VCaP (cell line): ENCODE measurements around the gene RCBTB2.

Experiments
- H3K27ac ChIP-seq: fragments of 450-650 bp; 2 replicates; pipeline ENCODE4 v1.5.1; 2017
- TF ChIP-seq, protein P1 (sequence below): fragments of 450-650 bp; conservative IDR thresholded peaks from 2 replicates; pipeline ENCODE4 v1.5.1; 2017; ENCODE audit warnings: mild to moderate bottlenecking, moderate library complexity

Gene RCBTB2

DNA sequence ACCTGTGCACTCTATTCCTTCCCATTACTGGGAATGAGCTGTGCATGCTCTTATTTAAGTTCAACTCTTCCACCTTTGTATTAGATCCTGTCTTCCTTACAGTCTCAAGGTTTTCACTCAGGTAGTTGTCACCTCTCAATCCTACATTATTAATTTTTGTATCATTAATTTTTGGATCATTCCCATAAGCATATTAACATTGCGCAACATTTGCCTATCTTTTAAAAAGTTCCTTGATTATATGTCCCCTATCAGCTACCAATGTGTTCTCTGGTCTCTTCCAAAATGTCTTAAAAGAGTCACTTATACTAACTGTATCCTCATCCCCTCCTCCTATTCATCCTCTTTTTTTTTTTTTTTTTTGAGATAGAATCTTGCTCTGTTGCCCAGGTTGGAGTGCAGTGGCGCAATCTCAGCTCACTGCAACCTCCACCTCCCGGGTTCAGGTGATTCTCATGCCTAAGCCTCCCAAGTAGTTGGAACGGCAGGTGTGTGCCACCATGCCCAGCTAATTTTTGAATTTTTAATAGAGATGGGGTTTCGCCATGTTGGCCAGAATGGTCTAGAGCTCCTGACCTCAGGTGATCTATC is 2.1 kb upstream of the RCBTB2 start:
- H3K27ac ChIP-seq, result no peak overlapping the region
- TF ChIP-seq, protein P1, sequence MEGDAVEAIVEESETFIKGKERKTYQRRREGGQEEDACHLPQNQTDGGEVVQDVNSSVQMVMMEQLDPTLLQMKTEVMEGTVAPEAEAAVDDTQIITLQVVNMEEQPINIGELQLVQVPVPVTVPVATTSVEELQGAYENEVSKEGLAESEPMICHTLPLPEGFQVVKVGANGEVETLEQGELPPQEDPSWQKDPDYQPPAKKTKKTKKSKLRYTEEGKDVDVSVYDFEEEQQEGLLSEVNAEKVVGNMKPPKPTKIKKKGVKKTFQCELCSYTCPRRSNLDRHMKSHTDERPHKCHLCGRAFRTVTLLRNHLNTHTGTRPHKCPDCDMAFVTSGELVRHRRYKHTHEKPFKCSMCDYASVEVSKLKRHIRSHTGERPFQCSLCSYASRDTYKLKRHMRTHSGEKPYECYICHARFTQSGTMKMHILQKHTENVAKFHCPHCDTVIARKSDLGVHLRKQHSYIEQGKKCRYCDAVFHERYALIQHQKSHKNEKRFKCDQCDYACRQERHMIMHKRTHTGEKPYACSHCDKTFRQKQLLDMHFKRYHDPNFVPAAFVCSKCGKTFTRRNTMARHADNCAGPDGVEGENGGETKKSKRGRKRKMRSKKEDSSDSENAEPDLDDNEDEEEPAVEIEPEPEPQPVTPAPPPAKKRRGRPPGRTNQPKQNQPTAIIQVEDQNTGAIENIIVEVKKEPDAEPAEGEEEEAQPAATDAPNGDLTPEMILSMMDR, result no peak

DNA sequence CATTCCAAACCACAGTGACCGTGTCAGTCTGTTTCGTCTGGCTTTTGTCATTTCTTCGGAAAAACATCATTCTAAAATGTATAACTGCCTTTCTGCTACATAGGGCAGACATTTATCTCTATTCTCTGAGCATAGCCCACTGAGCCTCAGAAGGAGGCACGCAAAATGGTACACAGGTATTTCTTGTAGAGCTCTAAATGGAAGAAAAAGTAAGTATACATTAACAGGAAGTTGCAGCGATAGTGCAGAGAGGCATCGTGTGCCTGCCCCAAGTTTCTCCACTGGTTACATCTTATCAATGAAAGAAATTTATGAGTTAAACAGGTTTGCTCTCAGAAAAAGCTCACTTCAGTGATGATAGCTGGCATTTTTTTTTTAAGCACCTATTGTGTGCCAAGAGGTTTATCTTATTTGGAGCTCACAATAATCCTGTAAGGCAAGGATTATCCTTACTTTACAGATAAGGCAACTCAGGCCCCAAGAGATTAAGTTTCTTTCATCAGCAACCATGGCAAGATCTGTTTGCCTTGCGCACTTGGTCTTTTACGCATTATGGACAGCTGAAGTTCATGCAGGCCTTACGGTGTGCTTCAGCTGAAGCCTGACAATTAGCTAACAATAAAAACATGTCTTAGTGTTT is 1.2 kb upstream of the RCBTB2 start:
- H3K27ac ChIP-seq, result no peak overlapping the region
- TF ChIP-seq, protein P1, result no peak

DNA sequence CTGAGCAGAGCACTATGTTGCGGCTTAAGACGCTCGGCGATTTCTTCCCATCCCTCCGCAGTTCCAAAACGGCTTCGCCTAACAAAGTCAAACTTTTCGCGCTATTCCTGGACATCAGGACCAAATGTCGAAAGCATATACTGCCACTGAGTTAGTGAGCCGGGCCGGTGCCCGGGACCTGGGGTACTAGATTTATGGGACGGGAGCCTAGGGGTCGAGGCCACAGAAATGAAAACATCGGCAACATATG is 699 bp downstream of the RCBTB2 start:
- TF ChIP-seq, protein P1, result no peak

DNA sequence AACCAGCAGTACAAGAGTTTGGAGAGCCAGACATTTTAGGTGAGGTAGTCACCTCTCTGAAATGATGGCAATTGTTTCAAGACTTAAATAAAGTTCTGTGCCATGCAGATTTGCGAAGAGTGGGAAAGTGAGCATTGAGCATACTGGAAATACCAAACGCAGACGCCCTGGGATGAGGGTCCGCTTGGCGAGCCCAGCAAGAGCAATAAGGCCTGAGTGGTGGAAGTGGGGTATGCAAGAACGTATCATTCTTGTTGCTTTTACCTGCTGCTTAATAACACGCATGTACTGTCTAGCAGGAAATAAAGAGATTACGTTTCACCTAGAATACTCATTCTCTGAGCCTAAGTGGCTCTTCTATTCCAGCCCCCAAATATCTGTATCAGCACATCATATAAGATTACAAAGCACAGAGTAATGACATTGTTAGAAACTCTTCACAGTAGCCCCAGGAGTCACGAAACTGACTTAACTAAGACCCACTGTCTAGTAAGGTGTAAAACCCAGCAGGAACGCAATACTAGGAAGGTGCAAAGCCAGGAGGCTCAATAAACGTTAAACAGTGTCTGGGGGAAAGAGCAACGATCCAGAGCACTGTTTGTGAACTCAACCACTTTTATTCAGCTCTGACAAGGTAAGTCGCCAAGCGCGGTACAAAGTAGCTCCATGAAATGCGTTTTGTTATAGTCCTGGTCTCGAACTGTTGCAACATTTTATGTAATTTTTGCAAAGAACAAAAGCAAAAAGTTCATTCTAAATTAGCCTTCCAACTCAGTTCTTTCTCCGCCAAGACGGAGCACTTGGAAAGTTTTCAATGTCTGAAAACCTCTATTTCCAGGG is 1.2 kb downstream of the RCBTB2 start:
- H3K27ac ChIP-seq, result peak overlapping the region; percentile 89
- TF ChIP-seq, protein P1, result no peak

More for the DNA sequence above, 699 bp downstream of the RCBTB2 start:
- peak overlapping the region; percentile 89 for H3K27ac ChIP-seq

DNA sequence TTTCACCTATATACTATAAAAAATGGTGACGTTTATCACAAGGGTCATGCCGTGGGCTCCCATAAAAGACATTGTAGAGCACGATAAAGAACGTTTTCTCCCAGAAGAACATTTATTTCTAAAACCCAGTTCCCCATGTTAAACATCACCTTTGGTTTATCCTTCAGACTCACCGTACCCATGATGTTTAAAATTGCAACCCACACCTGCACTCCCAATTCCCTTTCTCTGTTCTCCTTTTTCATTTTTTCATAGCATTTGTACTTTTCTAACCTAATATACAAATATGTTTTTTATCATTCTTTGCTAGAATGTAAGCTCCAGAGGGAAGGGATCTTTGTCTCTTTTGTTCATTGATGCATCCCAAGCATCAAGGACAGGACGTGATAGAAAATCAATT is 2.0 kb downstream of the RCBTB2 start:
- TF ChIP-seq, protein P1, result no peak
- no peak overlapping the region for H3K27ac ChIP-seq

DNA sequence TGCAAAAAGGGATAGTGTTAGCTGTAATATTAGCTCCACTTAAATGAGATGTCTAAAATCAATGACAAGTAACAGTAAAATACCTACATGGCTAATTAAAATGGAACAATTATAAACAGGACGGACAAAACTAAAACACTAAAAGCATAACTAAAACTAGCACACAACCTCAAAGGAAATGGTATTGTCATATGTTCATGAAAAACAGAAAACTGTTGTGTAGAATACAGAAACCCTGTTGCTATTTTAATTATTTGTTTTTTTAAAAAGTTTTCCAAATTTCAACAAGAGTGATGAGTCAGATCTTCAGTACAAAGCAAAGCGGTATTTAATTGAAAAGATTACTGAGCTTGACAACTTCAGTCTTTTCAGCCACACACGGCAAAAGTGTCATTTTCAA is 4.2 kb downstream of the RCBTB2 start:
- TF ChIP-seq, protein P1, result no peak
- no peak overlapping the region for H3K27ac ChIP-seq

DNA sequence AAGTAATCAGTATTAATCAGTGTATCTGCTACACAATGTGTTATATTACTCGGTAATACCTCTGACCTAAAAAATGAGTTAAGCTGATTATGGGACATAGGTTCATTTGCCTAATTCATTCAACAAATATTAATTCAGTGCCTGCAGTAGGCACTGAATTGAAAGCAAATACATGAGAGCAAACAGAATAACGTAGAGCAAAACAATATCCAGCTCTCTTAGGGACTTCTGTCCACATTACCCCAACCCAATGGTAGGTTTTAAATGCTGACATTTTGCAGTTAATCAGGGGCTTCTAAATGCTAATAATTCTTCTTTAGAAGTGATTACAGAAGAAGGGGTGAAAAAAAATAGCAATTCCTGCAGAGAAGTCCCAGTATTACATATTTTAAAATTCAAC is 4.9 kb downstream of the RCBTB2 start:
- peak overlapping the region; percentile 52 for H3K27ac ChIP-seq
- TF ChIP-seq, protein P1, result no peak
